ENCODE results near the gene CLEC11A.

The CLEC11A gene

DNA sequence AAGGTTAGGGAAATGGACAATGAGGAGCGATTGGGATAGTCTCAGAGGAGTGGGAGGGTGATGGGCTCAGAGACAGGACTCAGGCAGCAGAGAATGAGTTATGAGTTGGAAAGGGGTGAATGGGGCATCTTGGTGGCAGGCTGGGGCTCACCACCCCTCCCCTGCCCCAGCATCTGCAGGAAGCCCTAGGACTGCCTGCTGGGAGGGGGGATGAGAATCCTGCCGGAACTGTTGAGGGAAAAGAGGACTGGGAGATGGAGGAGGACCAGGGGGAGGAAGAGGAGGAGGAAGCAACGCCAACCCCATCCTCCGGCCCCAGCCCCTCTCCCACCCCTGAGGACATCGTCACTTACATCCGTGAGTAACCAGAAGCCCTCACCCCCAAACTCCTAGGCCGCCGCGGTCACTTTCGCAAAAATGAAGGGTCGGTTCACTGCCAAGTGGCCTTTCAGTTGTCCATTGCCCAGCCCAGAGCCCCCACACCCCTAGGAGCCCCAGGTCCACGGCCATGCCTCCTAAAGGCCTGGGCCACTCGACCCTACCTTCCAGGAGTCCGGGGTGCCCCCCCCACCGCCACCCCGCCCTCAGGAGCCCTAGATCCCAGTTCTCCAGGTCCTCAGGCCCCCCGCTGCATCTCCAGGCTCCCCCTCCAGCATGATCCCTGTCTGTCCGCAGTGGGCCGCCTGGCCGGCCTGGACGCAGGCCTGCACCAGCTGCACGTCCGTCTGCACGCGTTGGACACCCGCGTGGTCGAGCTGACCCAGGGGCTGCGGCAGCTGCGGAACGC lies 764 bp downstream of the CLEC11A start:
- no peak overlapping the region for H3K27ac ChIP-seq
- H3K4me2 ChIP-seq, result no peak overlapping the region
- H3K36me3 ChIP-seq (ENCODE audit: insufficient read depth), result no peaks in the 10 kb centered on the region
- no peaks in the 10 kb centered on the region for H3K4me1 ChIP-seq (ENCODE audit: low read depth, poor library complexity, severe bottlenecking)
- H3K9ac ChIP-seq, result no peak overlapping the region
- no peak overlapping the region for H2AFZ ChIP-seq (ENCODE audit: low read depth)
- no peaks in the 10 kb centered on the region for H3K27me3 ChIP-seq (ENCODE audit: insufficient read depth, low read depth)
- no peaks in the 10 kb centered on the region for H4K20me1 ChIP-seq (ENCODE audit: insufficient read depth)
- TF ChIP-seq, protein P1, sequence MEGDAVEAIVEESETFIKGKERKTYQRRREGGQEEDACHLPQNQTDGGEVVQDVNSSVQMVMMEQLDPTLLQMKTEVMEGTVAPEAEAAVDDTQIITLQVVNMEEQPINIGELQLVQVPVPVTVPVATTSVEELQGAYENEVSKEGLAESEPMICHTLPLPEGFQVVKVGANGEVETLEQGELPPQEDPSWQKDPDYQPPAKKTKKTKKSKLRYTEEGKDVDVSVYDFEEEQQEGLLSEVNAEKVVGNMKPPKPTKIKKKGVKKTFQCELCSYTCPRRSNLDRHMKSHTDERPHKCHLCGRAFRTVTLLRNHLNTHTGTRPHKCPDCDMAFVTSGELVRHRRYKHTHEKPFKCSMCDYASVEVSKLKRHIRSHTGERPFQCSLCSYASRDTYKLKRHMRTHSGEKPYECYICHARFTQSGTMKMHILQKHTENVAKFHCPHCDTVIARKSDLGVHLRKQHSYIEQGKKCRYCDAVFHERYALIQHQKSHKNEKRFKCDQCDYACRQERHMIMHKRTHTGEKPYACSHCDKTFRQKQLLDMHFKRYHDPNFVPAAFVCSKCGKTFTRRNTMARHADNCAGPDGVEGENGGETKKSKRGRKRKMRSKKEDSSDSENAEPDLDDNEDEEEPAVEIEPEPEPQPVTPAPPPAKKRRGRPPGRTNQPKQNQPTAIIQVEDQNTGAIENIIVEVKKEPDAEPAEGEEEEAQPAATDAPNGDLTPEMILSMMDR (conservative IDR thresholded peaks at IDR 0.05; ENCODE audit: low read depth, low read length), result no peak
- H3K79me2 ChIP-seq (ENCODE audit: insufficient read depth, low read depth), result no peaks in the 10 kb centered on the region
- no peak overlapping the region for H3K4me3 ChIP-seq (IDR thresholded peaks at IDR 0.05; ENCODE audit: insufficient read depth, low read depth, low read length)

DNA sequence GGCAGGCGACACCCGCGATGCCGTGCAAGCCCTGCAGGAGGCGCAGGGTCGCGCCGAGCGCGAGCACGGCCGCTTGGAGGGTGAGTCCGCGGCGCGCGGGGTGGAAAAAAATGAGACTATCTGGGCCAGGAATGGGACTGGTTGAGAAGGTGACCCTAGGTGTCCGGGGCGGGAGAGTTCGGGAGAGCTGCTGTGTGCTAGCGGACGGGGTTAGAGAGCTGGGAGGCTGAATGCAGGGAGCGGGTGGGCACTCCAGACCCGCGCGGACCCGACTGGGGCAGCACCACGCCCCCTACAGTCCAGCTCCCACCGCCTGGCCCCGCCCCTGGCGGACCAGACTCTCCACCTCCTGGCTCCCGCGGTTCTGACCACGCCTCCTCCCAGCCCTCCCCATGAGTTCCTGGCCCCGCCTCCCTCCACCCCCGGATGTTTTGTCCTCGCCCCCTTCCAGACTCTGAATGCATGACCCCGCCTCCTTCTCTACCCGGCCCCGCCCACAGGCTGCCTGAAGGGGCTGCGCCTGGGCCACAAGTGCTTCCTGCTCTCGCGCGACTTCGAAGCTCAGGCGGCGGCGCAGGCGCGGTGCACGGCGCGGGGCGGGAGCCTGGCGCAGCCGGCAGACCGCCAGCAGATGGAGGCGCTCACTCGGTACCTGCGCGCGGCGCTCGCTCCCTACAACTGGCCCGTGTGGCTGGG lies 1.5 kb downstream of the CLEC11A start:
- H3K4me3 ChIP-seq (IDR thresholded peaks at IDR 0.05; ENCODE audit: insufficient read depth, low read depth, low read length), result no peak overlapping the region
- TF ChIP-seq, protein P1 (conservative IDR thresholded peaks at IDR 0.05; ENCODE audit: low read depth, low read length), result no peak
- H4K20me1 ChIP-seq (ENCODE audit: insufficient read depth), result no peaks in the 10 kb centered on the region
- no peak overlapping the region for H2AFZ ChIP-seq (ENCODE audit: low read depth)
- no peak overlapping the region for H3K27ac ChIP-seq
- no peaks in the 10 kb centered on the region for H3K4me1 ChIP-seq (ENCODE audit: low read depth, poor library complexity, severe bottlenecking)
- H3K9ac ChIP-seq, result no peak overlapping the region
- no peak overlapping the region for H3K4me2 ChIP-seq
- H3K79me2 ChIP-seq (ENCODE audit: insufficient read depth, low read depth), result no peaks in the 10 kb centered on the region
- no peaks in the 10 kb centered on the region; the same call in 1 of the 2 replicates for H3K27me3 ChIP-seq (ENCODE audit: insufficient read depth, low read depth)
- no peaks in the 10 kb centered on the region for H3K36me3 ChIP-seq (ENCODE audit: insufficient read depth)

DNA sequence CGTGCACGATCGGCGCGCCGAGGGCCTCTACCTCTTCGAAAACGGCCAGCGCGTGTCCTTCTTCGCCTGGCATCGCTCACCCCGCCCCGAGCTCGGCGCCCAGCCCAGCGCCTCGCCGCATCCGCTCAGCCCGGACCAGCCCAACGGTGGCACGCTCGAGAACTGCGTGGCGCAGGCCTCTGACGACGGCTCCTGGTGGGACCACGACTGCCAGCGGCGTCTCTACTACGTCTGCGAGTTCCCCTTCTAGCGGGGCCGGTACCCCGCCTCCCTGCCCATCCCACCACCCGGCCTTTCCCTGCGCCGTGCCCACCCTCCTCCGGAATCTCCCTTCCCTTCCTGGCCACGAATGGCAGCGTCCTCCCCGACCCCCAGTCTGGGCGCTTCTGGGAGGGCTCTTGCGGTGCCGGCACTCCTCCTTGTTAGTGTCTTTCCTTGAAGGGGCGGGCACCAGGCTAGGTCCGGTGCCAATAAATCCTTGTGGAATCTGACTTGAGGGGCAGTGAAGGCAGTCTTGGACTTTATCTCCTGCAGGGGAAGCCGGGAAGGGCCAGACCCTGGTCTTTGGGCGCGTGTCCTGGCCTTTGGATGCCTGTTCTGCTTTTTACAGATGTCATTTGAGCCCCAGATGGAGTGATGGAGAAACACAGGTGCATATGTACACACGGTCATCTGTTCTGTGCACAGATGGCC lies 2.2 kb downstream of the CLEC11A start:
- Histone ChIP-seq H2AFZ (ENCODE audit: low read depth) (no peak overlapping the region), H3K4me3 (IDR thresholded peaks at IDR 0.05; ENCODE audit: insufficient read depth, low read depth, low read length) (no peak overlapping the region), H4K20me1 (ENCODE audit: insufficient read depth) (no peaks in the 10 kb centered on the region), H3K27me3 (ENCODE audit: insufficient read depth, low read depth) (peaks cover 3% of the 10 kb centered on the region; the same call in 1 of the 2 replicates), H3K9ac (no peak overlapping the region), H3K79me2 (ENCODE audit: insufficient read depth, low read depth) (no peaks in the 10 kb centered on the region), H3K36me3 (ENCODE audit: insufficient read depth) (no peaks in the 10 kb centered on the region), H3K27ac (no peak overlapping the region), H3K4me2 (no peak overlapping the region), H3K4me1 (ENCODE audit: low read depth, poor library complexity, severe bottlenecking) (no peaks in the 10 kb centered on the region)
- TF ChIP-seq, protein P1 (conservative IDR thresholded peaks at IDR 0.05; ENCODE audit: low read depth, low read length), result no peak

DNA sequence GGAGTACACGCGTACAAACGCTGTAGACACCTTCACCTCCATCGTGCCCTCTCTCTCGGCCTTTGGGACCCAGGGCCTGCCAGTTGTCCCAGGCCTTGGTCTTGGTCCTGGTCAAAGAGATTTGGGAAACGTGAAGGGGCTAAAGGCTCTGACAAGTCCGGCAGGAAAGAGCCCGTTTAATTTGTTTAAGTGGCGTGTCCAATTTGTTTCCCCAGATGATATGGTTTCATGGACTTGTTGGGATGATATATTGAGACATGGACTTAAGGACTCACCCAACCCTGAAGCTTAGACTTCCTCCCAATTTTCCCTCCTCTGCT lies 2.7 kb downstream of the CLEC11A start:
- no peaks in the 10 kb centered on the region for H3K36me3 ChIP-seq (ENCODE audit: insufficient read depth)
- H3K9ac ChIP-seq, result no peak overlapping the region
- peaks cover 3% of the 10 kb centered on the region; the same call in 1 of the 2 replicates for H3K27me3 ChIP-seq (ENCODE audit: insufficient read depth, low read depth)
- no peak overlapping the region for H2AFZ ChIP-seq (ENCODE audit: low read depth)
- H3K4me2 ChIP-seq, result no peak overlapping the region
- no peaks in the 10 kb centered on the region for H3K79me2 ChIP-seq (ENCODE audit: insufficient read depth, low read depth)
- H3K4me3 ChIP-seq (IDR thresholded peaks at IDR 0.05; ENCODE audit: insufficient read depth, low read depth, low read length), result no peak overlapping the region
- no peaks in the 10 kb centered on the region for H3K4me1 ChIP-seq (ENCODE audit: low read depth, poor library complexity, severe bottlenecking)
- TF ChIP-seq, protein P1 (conservative IDR thresholded peaks at IDR 0.05; ENCODE audit: low read depth, low read length), result no peak
- H3K27ac ChIP-seq, result no peak overlapping the region
- no peaks in the 10 kb centered on the region for H4K20me1 ChIP-seq (ENCODE audit: insufficient read depth)
